Subcutaneous adipose tissue (tissue), 4 donors: ENCODE results near the gene SLF2. TPM values are rescaled to one million over a fixed set of nuclear protein-coding genes. Genes with fewer than 3 reads are reported as not detected.

Experiments used
- CTCF ChIP-seq: fragments of 450-650 bp; IDR thresholded peaks from one replicate; pipeline ENCODE4 v1.5.1; 2016; ENCODE audit warnings: low read depth, mild to moderate bottlenecking, control low read depth, antibody characterized with exemption, moderate library complexity
- total RNA-seq, 4 donors: library from RNA; depleted of rRNA; stranded (reverse); fragments of >200 nt; gene quantifications; one replicate each; pipeline ENCODE4 v1.1.0, GENCODE V29; 2016

Gene SLF2
- total RNA-seq, 4 donors from 2014 or later: 24.9 to 32.6 (median 28.5) TPM

DNA sequence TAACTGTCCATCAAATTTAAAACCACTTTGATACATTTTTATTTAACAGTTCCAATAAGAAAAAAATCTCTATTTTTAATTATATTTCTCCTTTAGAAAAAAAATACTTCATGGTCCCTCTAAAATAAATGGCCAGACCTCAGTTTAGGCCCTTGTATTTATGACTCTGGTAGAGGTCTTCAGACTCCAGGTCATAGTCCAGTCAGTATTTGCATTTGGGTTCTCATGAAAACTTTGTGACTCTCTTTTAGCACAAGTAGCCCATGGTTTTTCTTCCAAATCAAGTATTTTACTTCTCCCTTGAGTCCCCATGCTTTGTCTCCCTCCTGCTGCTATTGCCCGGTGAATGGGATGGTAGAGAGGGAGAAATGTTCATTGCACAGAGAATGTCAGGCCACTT, 51.1 kb downstream of the SLF2 start:
- TF ChIP-seq CTCF: no peak

DNA sequence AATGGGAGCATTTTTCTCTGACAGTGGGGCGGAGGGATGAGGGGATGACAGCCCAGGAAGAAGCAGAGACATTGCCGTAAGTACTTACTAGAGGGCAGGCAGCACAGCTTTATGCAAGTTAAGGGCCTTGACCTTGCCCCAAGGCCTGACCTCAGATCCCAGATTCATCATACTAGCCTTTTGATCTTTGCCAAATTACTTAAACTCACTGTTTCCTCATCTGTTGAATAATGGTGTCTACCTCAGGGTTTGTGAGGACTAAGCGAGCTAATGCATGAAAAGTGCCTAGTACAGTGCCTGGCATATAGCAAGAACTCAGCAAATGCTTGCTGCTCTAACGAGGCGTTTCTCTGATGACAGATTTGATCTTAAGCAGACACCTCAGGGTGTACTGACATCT, 53.1 kb downstream of the SLF2 start:
- no peak for TF ChIP-seq CTCF

DNA sequence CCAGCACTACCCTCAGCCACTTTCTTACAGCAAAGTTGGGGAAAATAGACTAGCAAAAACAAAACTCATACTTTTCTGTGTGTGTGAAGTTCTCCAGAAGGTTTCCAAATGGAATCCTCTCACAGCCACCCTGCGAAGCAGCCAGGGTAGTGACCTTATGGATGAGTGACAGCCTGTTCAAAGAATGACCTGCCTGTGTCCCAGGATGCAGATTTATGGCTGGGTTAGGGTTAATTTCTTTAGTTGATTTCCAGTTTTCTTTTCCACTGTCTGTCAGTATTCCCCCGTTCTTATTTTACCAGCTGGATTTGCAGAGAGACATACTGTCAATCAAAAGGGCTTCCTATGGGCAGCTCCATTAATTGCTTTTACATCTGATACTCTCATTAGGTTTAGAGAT, 54.1 kb downstream of the SLF2 start:
- no peak for TF ChIP-seq CTCF

- no peak for TF ChIP-seq CTCF
These were observed 54.6 kb downstream of the SLF2 start for GRCh38 chr10:100967332-100967731.

DNA sequence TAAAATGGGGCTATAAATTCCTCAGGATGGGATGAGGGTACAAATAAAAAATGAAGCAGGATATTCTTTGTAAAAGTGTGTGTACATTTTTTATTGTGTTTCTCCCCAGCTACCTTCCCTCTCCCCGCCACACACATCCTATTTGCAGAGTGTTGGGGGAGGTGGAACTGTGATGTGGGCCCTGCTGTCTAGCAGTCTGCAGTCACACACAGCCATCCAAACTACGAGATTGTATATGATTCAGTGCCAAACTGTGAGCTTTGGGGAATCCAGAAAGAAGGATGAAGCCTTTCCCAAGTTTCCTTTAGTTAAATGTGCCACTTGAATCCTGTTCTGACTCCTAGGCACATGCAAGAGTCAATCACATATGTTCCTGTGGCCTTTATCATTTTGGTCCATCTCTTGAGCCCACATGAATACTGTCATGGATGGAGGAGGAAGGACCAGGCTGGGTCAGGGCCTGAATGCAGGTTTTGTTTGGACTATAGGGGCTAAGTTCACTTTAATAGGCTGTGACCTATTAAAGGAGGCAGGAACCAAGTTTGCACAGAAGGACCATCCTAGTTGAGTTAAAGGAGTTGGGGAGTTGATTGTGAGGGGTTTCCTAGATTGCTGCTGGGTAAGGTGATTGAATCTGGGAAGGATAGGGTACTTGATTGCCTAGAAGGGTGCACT, 55.4 kb downstream of the SLF2 start:
- TF ChIP-seq CTCF: no peak

DNA sequence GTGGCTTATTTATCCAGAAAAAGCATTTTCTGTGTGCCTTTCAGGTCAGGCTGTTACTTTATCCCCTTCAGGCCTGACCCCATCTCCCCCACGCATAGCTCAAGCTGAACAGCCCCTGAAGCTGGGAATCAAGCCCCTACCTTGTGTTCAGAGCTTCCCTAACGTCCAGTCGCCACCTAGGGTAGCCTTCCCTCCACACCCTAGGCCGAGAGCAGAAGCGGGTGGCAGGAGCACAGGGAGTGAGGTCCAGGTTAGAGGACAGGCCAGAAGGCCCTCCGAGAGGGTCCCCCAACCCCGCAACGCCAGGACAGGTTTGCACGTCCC, 56.1 kb downstream of the SLF2 start:
- TF ChIP-seq CTCF: no peak

GRCh38 chr10:100969187-100970075, 56.7 kb downstream of the SLF2 start, which contains the start of gene SEMA4G:
TSS of gene SEMA4G (plus strand) at chr10:100969504. CDS start at chr10:100972913, 3,409 bp downstream.
- no peak for TF ChIP-seq CTCF
